Measurements from ENCODE around the gene WASHC2C. TPM values are rescaled to one million over a fixed set of nuclear protein-coding genes. Genes with fewer than 3 reads are reported as not detected.
"Not testable (repeated sequence)": the region's sequence is repeated elsewhere in the genome, so short reads cannot be mapped to it uniquely, and the experiment has no call there.

The WASHC2C gene
- total and polyA plus RNA-seq, 5 experiments from 2014 or later: 17.7 to 69.1 (median 34.2) TPM

DNA sequence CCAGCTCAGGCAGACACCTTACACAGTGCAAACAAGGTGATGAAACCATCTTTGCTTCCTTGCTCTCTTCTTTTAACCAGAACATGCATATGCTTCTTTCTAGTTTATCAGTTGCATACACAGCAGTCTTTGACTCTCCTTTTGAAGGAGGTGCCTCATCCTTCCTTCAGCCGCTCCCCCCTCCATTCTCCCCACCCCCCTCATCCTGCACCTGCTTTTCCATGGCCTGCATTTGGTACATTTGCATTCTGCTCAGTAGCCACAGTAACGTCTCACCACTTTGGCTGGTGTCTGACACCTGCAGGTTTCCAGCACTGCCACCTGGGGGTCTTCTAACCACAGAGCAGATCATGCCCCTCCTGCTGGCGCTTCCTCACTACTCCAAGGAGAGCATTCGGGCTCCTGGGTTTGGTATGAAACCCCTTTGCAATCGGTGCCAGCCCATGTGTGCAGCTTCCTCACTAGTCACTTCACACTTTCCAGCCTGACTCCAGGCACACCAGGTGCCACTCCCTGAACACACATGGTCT is 60.2 kb downstream of the WASHC2C start:
- H3K27ac Mint-ChIP-seq: peak overlapping the region in 4 of 10 donors; percentile 38 to 83 (median 76)
- ATAC-seq: not testable (repeated sequence)

DNA sequence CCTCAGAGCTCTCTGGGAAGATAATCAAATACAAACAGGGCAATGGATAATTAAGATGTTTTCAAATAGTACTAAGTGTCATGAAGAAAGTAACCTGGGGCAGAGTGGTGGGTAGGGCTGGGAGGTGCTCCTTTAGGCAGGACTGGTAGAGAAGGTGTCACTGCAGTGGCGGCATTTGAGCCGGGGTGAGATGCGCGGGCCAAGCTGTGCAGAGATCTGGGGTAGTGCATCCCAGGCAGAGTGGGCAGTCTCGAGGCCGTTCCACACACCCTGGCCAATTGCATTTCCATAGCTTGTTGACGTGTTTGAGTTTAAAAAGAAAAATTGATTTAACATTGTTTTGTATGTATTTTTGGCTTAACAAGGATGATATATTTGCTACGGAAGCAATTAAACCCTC is 62.9 kb downstream of the WASHC2C start:
- H3K27me3 Mint-ChIP-seq, POLR2A ChIA-PET, ATAC-seq, H3K9me3 Mint-ChIP-seq, H3K4me3 Mint-ChIP-seq, DNase-seq, H3K4me1 Mint-ChIP-seq: not testable (repeated sequence)
- Mint-ChIP-seq H3K36me3 (peaks cover 0 to 72% (median 13%) of the 10 kb centered on the region in 3 donors), H3K27ac (peak overlapping the region in 1 of 10 donors; percentile 43)

More for the DNA sequence above, 60.2 kb downstream of the WASHC2C start:
- H3K4me1 Mint-ChIP-seq, DNase-seq, H3K4me3 Mint-ChIP-seq, H3K9me3 Mint-ChIP-seq, H3K27me3 Mint-ChIP-seq, POLR2A ChIA-PET: not testable (repeated sequence)
- H3K36me3 Mint-ChIP-seq: peaks cover 0 to 63% (median 4%) of the 10 kb centered on the region in 3 donors

DNA sequence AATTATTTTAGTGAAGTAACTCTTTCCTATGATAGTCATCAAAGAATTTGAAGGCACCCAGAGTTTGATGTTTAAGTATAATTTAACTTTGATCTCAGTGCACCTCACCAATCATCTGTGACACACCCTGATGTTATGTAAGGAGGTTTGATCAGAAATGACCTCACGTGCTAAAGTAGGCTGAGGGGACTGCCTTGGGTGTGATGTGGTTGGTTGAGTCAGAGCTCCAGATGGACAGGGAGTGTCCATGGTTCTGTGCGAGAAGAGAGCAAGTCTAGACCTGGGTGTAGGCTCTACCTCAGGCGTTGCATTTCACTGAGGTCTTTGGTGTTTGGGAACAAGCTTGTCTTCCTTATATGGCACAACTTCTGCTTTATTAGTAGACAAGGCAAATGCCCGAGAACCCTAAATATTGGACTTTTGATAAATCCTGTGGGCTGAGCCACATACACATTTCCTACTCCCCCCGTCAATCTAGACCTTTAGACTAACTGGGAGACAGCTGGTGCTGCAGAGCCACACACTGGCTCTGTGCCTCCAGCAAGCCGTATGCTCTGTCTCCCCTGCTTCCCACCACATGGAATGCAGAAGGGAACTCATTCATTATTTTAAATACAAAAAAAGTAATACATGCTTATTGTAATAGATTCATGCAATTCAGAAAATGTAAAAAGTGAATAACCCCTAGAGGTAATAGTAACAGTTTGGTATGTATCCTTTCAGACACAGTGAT is 63.8 kb downstream of the WASHC2C start:
- POLR2A ChIA-PET, H3K27me3 Mint-ChIP-seq, ATAC-seq, DNase-seq, H3K27ac Mint-ChIP-seq, H3K4me1 Mint-ChIP-seq, H3K4me3 Mint-ChIP-seq, H3K9me3 Mint-ChIP-seq: not testable (repeated sequence)
- H3K36me3 Mint-ChIP-seq: peaks cover 0 to 65% (median 15%) of the 10 kb centered on the region in 3 donors

DNA sequence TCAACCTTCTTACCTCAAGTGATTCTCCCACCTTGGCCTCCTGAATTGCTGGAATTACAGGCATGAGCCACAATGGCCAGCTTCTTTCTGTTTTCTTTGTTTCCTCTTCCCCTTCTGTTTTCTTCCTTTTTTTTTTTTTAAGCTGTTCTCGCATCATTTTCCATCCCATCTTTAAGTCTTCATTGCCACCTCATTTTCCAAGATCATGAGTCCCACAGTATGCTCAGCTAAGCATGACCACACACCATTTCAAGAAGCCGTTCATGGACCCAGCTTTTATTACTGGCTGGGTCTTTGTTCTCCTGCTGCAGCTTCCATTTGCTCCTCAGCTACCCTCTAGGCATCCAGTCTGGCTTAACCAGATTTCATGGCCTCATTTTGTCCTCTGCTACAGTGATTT is 67.7 kb downstream of the WASHC2C start:
- ATAC-seq, H3K27me3 Mint-ChIP-seq, DNase-seq, H3K4me3 Mint-ChIP-seq, H3K27ac Mint-ChIP-seq, H3K9me3 Mint-ChIP-seq, POLR2A ChIA-PET, H3K4me1 Mint-ChIP-seq: not testable (repeated sequence)
- peaks cover 0 to 43% (median 14%) of the 10 kb centered on the region in 3 donors for H3K36me3 Mint-ChIP-seq

DNA sequence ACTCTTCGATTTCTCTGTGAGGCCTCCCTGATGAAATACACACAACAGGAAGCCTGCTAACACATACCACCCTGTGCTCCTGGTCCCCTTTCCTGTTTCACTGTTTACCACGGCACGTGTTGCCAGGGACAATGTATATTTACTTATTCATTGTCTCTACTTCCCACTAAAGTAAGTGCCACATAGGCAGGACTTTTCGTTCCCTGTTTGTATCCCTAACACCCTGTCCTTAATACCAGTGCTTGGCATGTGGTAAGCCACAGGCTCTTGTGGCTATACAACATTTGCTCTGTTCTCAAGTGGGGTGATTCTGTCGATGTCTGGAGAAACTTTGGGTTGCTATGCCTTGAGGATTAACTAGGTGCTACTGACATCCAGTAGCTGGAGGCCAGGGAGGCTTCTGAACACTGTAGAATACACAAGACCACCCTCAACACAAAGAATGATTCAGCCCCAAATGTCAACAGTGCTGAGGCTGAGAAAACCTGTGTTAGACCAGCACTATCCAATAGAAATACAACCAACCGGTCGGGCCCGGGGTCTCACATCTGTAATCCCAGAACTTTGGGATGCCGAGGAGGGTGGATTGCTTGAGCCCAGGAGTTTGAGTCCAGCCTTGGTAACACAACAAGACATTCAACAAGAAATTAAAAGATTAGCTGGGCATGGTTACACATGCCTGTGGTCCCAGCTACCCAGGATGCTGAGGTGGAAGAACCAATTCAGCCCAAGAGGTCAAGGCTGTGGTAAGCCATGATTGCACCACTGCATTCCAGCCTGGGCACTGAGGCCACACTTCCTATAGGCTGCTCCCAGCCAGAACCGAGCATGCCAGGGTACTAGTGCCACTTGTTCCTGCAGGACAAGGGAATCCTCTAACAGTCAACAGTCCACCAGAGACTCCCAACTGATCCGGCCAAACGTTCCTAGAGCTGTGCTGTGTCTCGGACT is 76.3 kb downstream of the WASHC2C start:
- not testable (repeated sequence) for H3K36me3 Mint-ChIP-seq
- peaks cover 0 to 11% (median 1%) of the 10 kb centered on the region in 5 donors for H3K27me3 Mint-ChIP-seq

DNA sequence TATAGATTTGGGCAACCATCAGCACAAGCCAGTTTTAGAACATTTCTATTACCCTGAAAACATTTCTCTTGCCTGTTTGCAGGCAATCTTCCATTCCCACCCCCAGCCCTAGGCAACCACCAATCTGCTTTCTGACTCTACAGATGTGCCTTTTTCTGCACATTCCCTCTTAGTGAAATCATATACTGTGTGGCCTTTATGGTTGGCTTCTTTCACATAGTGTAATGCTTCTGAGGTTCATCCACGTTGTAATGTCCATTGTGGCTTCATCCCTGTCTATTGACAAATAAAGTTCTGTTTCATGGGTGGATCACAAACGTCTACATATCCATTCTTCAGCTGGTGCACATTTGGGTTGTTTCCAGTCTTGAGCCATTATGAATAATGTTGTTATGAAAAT is 77.9 kb downstream of the WASHC2C start:
- DNase-seq, H3K4me3 Mint-ChIP-seq, POLR2A ChIA-PET, H3K27ac Mint-ChIP-seq, H3K4me1 Mint-ChIP-seq, H3K9me3 Mint-ChIP-seq, H3K36me3 Mint-ChIP-seq, ATAC-seq: not testable (repeated sequence)
- peaks cover 0 to 11% (median 1%) of the 10 kb centered on the region in 5 donors for H3K27me3 Mint-ChIP-seq

More for the DNA sequence above, 76.3 kb downstream of the WASHC2C start:
- H3K9me3 Mint-ChIP-seq, H3K4me1 Mint-ChIP-seq, H3K4me3 Mint-ChIP-seq, DNase-seq, POLR2A ChIA-PET: not testable (repeated sequence)
- peak overlapping the region in 1 of 10 donors; percentile 3 for H3K27ac Mint-ChIP-seq
- ATAC-seq: peak in 1 of 2 donors; percentile 55

DNA sequence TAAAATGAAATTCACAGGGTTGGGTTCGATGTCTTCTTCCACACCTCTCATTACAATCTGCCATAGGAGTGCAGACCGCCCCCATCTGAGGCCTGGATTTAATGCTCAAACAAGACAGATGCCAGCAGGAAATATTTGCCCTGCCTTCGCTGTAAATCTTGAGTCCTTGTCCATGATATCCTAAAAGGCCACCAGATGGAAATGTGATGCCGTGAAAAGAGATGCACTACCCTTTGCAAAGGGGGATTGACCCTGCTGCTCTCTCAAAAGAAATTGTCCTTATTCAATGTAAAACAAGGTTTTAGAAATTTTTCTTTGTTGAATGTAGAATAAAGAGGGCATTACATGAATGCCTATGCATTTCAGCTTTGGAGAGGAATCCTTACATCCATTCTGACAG is 82.8 kb downstream of the WASHC2C start:
- Mint-ChIP-seq H3K4me3 (no peak overlapping the region), H3K27me3 (peaks cover 0 to 5% (median 1%) of the 10 kb centered on the region in 5 donors), H3K27ac (no peak overlapping the region), H3K36me3 (no peaks in the 10 kb centered on the region), H3K4me1 (no peaks in the 10 kb centered on the region), H3K9me3 (no peaks in the 10 kb centered on the region)
- POLR2A ChIA-PET: no interaction called here
- DNase-seq (no peak), ATAC-seq (no peak)

DNA sequence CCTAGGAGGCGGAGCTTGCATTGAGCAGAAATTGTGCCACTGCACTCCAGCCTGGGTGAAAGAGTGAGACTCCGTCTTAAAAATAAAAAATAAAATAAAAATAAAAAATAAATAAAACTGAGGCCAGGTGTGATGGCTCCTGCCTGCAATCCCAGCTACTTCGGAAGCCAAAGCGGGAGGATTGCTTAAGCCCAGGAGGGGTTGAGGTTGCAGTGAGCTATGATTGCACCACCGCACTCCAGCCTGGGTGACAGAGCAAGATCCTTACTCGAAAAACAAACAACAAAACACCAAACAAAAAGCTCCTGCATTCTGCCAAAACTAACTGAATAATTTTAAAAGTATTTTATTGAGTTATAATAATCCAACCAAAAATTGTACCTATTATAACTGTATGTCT is 84.0 kb downstream of the WASHC2C start:
- Mint-ChIP-seq H3K36me3 (no peaks in the 10 kb centered on the region), H3K27ac (no peak overlapping the region), H3K27me3 (peaks cover 0 to 6% (median 1%) of the 10 kb centered on the region in 5 donors), H3K4me3 (no peak overlapping the region), H3K4me1 (peaks cover 0 to 1% (median 0%) of the 10 kb centered on the region in 4 donors), H3K9me3 (no peaks in the 10 kb centered on the region)
- ATAC-seq (no peak), DNase-seq (no peak)
- POLR2A ChIA-PET: no interaction called here

DNA sequence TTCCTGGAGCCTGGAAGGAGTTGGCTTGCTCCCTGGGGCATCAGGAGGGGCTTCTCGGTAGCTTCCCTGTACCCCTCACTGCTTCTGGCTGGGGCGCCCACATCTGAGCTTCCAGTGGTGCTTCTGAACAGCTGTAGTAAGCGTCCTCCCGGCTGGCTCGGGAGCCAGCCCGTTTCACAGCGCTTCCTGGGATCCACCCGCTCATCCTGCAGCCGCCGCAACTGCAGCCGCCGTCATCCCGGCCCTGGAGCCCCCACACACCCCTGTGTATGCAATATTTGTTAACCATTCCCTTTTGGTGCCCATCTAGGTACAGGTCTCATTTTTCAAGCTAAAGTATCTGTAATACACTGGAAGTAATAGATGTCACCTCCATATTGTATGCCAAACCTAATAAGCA is 85.9 kb downstream of the WASHC2C start:
- H3K27me3 Mint-ChIP-seq, H3K27ac Mint-ChIP-seq, H3K36me3 Mint-ChIP-seq, ATAC-seq, H3K4me3 Mint-ChIP-seq, H3K9me3 Mint-ChIP-seq, POLR2A ChIA-PET, DNase-seq, H3K4me1 Mint-ChIP-seq: not testable (repeated sequence)

DNA sequence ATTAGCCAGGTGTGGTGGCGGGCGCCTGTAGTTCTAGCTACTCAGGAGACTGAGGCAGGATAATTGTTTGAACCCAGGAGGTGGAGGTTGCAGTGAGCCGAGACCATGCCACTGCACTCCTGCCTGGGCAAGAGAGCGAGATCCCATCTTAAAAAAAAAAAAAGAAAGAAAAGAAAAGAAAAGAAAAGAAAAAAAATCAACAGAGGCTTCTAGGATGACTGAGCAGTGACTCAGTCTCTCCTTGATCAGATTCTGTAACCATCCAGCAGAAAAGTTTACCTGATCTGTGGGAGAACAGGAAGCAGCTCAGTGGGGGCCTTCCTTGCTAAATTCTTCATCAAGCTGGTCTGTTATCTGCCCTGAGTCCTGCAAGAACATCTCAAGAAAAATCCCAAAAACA is 87.1 kb downstream of the WASHC2C start:
- H3K36me3 Mint-ChIP-seq, H3K9me3 Mint-ChIP-seq, H3K27ac Mint-ChIP-seq, POLR2A ChIA-PET, DNase-seq, H3K4me3 Mint-ChIP-seq, H3K4me1 Mint-ChIP-seq, ATAC-seq, H3K27me3 Mint-ChIP-seq: not testable (repeated sequence)

DNA sequence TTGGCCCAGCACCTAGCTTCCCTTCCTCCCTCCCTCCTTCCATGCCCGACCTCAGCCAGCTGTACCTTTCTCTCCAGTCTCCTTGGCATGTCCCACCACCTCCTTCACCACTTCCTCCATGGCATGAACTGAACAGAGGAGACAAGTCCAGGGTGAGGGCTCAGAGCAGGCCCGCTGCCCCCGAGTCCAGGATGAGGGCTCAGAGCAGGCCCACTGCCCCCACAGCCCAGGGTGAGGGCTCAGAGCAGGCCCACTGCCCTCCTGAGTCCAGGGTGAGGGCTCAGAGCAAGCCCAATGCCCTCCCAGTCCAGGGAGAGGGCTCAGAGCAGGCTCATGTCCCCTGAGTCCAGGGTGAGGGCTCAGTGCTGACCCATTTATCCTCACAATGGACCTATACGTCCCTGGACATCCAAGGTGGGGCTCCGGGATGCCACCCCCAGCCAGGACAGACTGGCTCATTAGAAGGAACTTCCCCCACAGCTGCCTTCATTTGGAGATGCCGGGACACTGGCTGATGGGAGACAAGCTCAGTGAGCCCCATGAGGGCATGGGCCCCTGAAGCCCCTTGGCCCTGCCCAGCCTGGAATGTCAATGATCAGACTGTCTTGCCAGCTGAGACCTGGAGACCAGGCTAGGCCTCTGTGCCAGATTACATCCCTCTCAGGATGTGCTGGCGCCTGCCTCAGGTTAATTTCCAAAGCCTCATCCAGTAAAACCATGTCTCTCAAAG is 90.2 kb downstream of the WASHC2C start:
- DNase-seq (no peak), ATAC-seq (no peak)
- no peak overlapping the region for H3K4me3 Mint-ChIP-seq
- H3K9me3 Mint-ChIP-seq: no peaks in the 10 kb centered on the region
- POLR2A ChIA-PET: no interaction called here
- peaks cover 0 to 4% (median 0%) of the 10 kb centered on the region in 5 donors for H3K27me3 Mint-ChIP-seq
- H3K36me3 Mint-ChIP-seq: no peaks in the 10 kb centered on the region
- H3K4me1 Mint-ChIP-seq: peaks cover 0 to 4% (median under 1%) of the 10 kb centered on the region in 4 donors
- no peak overlapping the region for H3K27ac Mint-ChIP-seq

DNA sequence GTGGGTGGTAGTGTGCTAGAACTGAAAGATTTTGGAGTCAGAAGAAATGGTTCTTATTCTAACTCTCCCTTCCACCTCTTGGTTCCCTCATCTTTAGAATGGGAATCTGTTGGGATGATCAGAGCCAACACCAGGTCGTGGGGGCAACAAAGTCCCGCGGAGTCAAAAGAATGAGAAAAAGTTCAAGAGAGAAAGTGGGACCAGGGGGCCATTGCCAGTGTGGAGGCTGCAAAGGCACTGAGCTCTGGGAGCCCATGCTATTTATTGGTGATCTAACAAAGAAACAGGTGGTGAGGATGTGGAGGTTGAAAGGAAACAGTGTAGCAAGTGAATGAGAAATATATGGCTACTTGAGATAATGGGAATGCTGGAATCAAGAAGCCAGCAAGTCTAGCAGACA is 90.8 kb downstream of the WASHC2C start:
- no peak overlapping the region for H3K27ac Mint-ChIP-seq
- ATAC-seq: no peak

More for the DNA sequence above, 90.8 kb downstream of the WASHC2C start:
- Mint-ChIP-seq H3K4me1 (peaks cover 0 to 4% (median under 1%) of the 10 kb centered on the region in 4 donors), H3K36me3 (no peaks in the 10 kb centered on the region), H3K4me3 (no peak overlapping the region), H3K9me3 (no peaks in the 10 kb centered on the region), H3K27me3 (peaks cover 0 to 4% (median 0%) of the 10 kb centered on the region in 5 donors)
- DNase-seq: no peak
- POLR2A ChIA-PET: no interaction called here
